ENCODE results near the gene VAPA. TPM values are rescaled to one million over a fixed set of nuclear protein-coding genes. Genes with fewer than 3 reads are reported as not detected.
A peak's percentile ranks its signal among the peaks of the same experiment; 100 is the strongest.

Gene VAPA
- total and polyA plus RNA-seq, 9 of the 15 experiments (the other 6 are each of a cell fraction or from before 2014, with no cell fraction given), result 219 to 902 (median 526) TPM

DNA sequence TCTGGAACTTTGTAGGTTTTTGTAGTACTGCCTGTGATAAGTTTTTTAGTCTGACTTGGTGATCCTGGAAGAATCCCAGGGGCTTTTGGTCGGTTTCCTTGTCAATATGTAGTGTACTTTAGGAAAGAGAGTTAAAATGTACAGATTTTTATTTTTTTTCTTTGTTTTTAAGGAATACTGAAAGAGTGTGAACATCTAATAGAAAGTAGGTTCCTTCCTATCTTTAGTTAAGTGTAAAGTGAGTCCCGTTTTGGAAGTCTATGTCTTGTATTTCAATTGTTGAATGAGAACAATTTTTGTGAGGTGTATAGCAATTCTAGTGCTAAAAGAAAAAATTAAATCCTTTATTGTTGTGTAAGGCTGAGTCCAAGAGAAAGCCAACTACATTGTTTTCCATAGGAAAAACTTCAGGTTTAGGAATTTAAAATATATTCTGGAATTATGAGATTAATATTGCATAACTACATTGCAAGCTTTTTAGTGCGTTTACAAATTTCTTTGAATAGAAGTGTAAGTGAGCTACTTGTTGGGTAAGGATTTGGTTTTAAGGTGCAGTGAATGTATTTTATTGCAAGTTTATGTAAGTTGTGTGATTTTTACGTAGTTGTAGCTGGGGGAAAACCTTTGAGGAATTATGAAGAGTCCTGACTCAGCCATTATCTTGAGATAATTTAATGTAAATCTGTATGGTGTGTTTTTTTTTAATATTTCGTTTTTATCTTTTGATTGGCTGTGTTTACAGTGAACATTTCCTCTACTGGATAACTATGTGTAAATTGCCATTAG is 1.7 kb downstream of the VAPA start (continued):
- TF ChIP-seq, protein P1, sequence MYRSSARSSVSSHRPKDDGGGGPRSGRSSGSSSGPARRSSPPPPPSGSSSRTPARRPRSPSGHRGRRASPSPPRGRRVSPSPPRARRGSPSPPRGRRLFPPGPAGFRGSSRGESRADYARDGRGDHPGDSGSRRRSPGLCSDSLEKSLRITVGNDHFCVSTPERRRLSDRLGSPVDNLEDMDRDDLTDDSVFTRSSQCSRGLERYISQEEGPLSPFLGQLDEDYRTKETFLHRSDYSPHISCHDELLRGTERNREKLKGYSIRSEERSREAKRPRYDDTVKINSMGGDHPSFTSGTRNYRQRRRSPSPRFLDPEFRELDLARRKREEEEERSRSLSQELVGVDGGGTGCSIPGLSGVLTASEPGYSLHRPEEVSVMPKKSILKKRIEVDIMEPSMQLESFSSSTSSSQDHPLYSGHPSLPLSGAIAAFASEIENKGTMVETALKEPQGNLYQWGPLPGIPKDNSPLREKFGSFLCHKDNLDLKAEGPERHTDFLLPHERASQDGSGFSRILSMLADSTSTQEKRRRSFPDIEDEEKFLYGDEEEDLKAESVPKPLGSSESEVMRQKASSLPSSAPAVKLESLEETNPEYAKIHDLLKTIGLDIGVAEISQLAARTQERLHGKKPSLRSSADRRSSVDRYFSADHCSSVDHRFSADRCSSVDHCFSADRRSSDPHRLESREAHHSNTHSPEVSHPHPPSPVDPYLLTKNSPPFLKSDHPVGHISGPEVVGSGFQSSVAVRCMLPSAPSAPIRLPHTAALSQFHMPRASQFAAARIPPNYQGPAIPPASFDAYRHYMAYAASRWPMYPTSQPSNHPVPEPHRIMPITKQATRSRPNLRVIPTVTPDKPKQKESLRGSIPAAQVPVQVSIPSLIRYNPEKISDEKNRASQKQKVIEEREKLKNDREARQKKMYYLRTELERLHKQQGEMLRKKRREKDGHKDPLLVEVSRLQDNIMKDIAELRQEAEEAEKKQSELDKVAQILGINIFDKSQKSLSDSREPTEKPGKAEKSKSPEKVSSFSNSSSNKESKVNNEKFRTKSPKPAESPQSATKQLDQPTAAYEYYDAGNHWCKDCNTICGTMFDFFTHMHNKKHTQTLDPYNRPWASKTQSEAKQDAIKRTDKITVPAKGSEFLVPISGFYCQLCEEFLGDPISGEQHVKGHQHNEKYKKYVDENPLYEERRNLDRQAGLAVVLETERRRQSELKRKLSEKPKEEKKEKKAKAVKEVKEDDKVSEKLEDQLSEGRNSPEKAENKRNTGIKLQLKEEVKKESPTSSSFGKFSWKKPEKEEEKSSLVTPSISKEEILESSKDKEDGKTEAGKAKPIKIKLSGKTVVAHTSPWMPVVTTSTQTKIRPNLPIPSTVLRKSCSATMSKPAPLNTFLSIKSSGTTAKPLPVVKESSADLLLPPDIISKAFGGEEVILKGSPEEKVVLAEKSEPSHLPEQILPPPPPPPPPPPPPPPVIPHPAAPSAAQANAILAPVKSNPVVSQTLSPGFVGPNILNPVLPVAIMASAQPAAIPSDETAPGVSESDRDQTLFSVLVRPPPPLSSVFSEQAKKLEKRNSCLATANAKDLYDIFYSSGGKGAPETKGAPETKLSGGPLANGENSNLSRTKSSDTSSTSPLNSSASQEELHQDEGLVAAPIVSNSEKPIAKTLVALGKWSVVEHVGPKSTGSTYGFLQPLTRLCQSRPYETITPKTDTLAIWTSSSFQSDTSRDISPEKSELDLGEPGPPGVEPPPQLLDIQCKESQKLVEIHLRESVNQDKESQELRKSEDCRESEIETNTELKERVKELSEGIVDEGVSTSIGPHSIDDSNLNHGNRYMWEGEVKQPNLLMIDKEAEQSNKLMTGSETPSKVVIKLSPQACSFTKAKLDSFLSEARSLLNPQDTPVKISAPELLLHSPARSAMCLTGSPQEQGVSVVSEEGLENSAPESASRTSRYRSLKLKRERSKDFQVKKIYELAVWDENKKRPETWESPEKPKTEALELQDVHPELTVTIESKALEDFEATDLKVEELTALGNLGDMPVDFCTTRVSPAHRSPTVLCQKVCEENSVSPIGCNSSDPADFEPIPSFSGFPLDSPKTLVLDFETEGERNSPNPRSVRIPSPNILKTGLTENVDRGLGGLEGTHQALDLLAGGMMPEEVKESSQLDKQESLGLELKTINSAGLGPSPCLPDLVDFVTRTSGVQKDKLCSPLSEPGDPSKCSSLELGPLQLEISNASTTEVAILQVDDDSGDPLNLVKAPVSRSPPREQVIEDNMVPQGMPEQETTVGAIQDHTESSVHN (IDR thresholded peaks at IDR 0.05; ENCODE audit: borderline replicate concordance in 1 of 2, low read depth in 1 of 2), result no peak
- TF ChIP-seq ELF2 (CRISPR knock-in tag; IDR thresholded peaks at IDR 0.05), result 0 out of 2 replicates have a peak, but pooled peaks have one; percentile 47
- no peak for TF ChIP-seq KLF16 (IDR thresholded peaks at IDR 0.05)
- no peak for TF ChIP-seq SETDB1 (IDR thresholded peaks at IDR 0.05; ENCODE audit: low read length)
- TF ChIP-seq ZNF75A (CRISPR knock-in tag; IDR thresholded peaks at IDR 0.05), result no peak
- TF ChIP-seq U2AF1 (optimal IDR thresholded peaks at IDR 0.05; ENCODE audit: low read depth, low read length), result peak; percentile 24
- 0 out of 2 replicates have a peak, but pooled peaks have one; percentile 6 for TF ChIP-seq HLTF (IDR thresholded peaks at IDR 0.05)
- no peak for TF ChIP-seq ZNF274 (IDR thresholded peaks at IDR 0.05; ENCODE audit: borderline replicate concordance, low read depth, low read length)
- 0 out of 2 replicates have a peak, but pooled peaks have one; percentile 36 for TF ChIP-seq MBD1 (CRISPR knock-in tag; IDR thresholded peaks at IDR 0.05)
- TF ChIP-seq ZKSCAN1 (IDR thresholded peaks at IDR 0.05; ENCODE audit: low read depth, low read length), result no peak
